ENCODE measurements around the gene FOXD2. TPM values are rescaled to one million over a fixed set of nuclear protein-coding genes. Genes with fewer than 3 reads are reported as not detected.

Gene FOXD2
- polyA plus RNA-seq, 1 experiment, result not detected

GRCh38 chr1:47432071-47433036, 5.5 kb upstream of the FOXD2 start:
- peak overlapping the region; percentile 82 for H3K27ac ChIP-seq (ENCODE audit: low read depth, low read length)
- TF ChIP-seq CTCF (IDR thresholded peaks at IDR 0.05; ENCODE audit: low read depth, low read length), result peak; percentile 88
- H3K4me3 ChIP-seq (ENCODE audit: low read depth, low read length), result peak overlapping the region; percentile 25
- DNase-seq (ENCODE audit: low read depth, low spot score), result no peak
- POLR2A ChIA-PET, result no interaction called here
- CTCF ChIA-PET, result interaction anchor here (0.6 to 9.3 kb wide), 39 partner anchors 9 to 799 kb away, joined by 3 to 255 read pairs (median 6); no protein-coding TSS in a partner anchor
- no peaks in the 10 kb centered on the region; the same call in 1 of the 2 replicates for H3K9me3 ChIP-seq (ENCODE audit: control insufficient read depth, insufficient read depth, low read length)
- H3K27me3 ChIP-seq (ENCODE audit: control insufficient read depth, insufficient read depth, low read length), result no peaks in the 10 kb centered on the region

DNA sequence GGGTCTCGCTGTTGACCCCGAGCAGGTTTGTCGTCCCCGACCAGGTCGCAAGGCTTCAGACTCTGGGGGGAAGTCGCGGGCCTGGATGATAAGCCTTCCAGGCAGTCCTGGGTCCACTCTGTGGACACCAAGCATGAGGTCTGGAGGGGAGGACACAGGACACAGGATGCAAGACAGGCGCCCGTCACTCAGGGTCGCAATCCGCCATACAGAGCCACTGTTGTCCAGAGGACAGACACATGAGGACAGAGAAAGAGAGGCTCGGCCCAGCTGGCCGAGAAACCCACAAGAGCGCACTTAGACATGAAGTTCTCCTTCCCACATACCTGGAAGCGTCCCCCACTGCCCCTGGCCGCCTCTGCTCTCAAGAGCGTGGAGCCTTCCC, 4.8 kb upstream of the FOXD2 start:
- Histone ChIP-seq H3K4me3 (ENCODE audit: low read depth, low read length) (peak overlapping the region; percentile 25), H3K9me3 (ENCODE audit: control insufficient read depth, insufficient read depth, low read length) (no peaks in the 10 kb centered on the region; the same call in 1 of the 2 replicates), H3K27me3 (ENCODE audit: control insufficient read depth, insufficient read depth, low read length) (no peaks in the 10 kb centered on the region), H3K27ac (ENCODE audit: low read depth, low read length) (no peak overlapping the region)
- no peak for DNase-seq (ENCODE audit: low read depth, low spot score)
- POLR2A ChIA-PET, result no interaction called here
- CTCF ChIA-PET, result interaction anchor here (0.6 to 9.3 kb wide), 30 partner anchors 9 to 298 kb away, joined by 3 to 255 read pairs (median 7); no protein-coding TSS in a partner anchor
- TF ChIP-seq CTCF (IDR thresholded peaks at IDR 0.05; ENCODE audit: low read depth, low read length), result no peak

DNA sequence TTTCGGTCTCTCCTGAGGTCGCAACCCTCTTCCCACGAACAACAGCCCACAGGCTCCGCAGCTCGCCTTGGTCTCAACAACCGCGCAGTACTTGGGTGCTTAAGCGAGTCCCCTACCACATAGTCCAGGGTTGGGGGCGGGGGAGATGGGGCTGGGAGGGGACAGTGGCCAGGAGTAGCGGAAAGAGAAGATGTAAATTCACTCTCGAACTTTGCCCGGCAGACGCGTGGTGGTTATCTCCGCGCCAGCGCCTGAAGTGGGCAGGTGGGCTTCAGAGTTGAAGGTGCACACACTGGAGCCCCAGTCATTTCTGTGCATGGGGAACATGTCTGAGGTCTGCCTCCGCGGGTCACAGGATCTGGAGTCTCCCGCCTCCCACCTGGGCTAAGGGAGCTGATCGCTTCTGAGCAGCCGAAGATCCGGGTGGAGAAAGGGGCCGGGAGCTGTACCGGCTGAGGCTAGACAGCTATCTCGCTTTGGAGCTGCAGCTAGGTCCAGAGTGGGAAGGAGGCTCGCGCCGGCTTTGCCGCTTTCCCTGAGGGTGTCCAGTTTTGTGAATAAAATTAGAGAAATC, 4.3 kb upstream of the FOXD2 start:
- Histone ChIP-seq H3K27ac (ENCODE audit: low read depth, low read length) (no peak overlapping the region), H3K27me3 (ENCODE audit: control insufficient read depth, insufficient read depth, low read length) (peaks cover 2% of the 10 kb centered on the region), H3K9me3 (ENCODE audit: control insufficient read depth, insufficient read depth, low read length) (no peaks in the 10 kb centered on the region; the same call in 1 of the 2 replicates), H3K4me3 (ENCODE audit: low read depth, low read length) (peak overlapping the region; percentile 39; the same call in 1 of the 2 replicates)
- DNase-seq (ENCODE audit: low read depth, low spot score), result no peak
- TF ChIP-seq CTCF (IDR thresholded peaks at IDR 0.05; ENCODE audit: low read depth, low read length), result no peak
- ChIA-PET POLR2A (interaction anchor here (0.7 kb wide), 1 partner anchor 15 kb away, joined by 4 read pairs; no protein-coding TSS in a partner anchor), CTCF (interaction anchor here (1.3 to 9.3 kb wide), 11 partner anchors 12 to 297 kb away, joined by 3 to 255 read pairs (median 40); no protein-coding TSS in a partner anchor)

- peak overlapping the region; percentile 39 for H3K4me3 ChIP-seq (ENCODE audit: low read depth, low read length)
- peak; percentile 30 for DNase-seq (ENCODE audit: low read depth, low spot score)
- POLR2A ChIA-PET, result interaction anchor here (0.7 kb wide), 1 partner anchor 15 kb away, joined by 4 read pairs; no protein-coding TSS in a partner anchor
- H3K27me3 ChIP-seq (ENCODE audit: control insufficient read depth, insufficient read depth, low read length), result peaks cover 3% of the 10 kb centered on the region
- no peaks in the 10 kb centered on the region; the same call in 1 of the 2 replicates for H3K9me3 ChIP-seq (ENCODE audit: control insufficient read depth, insufficient read depth, low read length)
- TF ChIP-seq CTCF (IDR thresholded peaks at IDR 0.05; ENCODE audit: low read depth, low read length), result no peak
- CTCF ChIA-PET, result interaction anchor here (1.4 to 9.3 kb wide), 11 partner anchors 12 to 297 kb away, joined by 3 to 255 read pairs (median 44); no protein-coding TSS in a partner anchor
- no peak overlapping the region for H3K27ac ChIP-seq (ENCODE audit: low read depth, low read length)
Measured at GRCh38 chr1:47434051-47434842, 3.6 kb upstream of the FOXD2 start.
